Astrocyte (in vitro differentiated cells and primary cell): Measurements from ENCODE around the gene NYNRIN. TPM values are rescaled to one million over a fixed set of nuclear protein-coding genes. Genes with fewer than 3 reads are reported as not detected.

Experiments
- DNase-seq: peaks from one replicate; pipeline ENCODE4 v3.0.0-alpha.2; 2010; ENCODE audit warnings: low read depth
- FAIRE-seq: peaks from 2 replicates; lab custom pipeline; 2011; peaks lifted over from hg19 to GRCh38; lab: Jason Lieb, UNC
- H2AFZ ChIP-seq: 2 replicates; pipeline ENCODE4 v1.6.0; 2012; ENCODE audit warnings: low read depth, low read length, inconsistent platforms
- H3K27ac ChIP-seq: 2 replicates; pipeline ENCODE4 v1.5.1; 2011; ENCODE audit warnings: low read depth, low read length, inconsistent platforms
- H3K27me3 ChIP-seq: 2 replicates; pipeline ENCODE4 v1.6.0; 2011; ENCODE audit warnings: low read length, inconsistent platforms; ENCODE audit not compliant: insufficient read depth
- H3K36me3 ChIP-seq: 2 replicates; pipeline ENCODE4 v1.5.1; 2011; ENCODE audit warnings: low read length, inconsistent platforms; ENCODE audit not compliant: insufficient read depth
- H3K4me1 ChIP-seq: 2 replicates; pipeline ENCODE4 v1.5.1; 2011; ENCODE audit warnings: low read length, inconsistent platforms; ENCODE audit not compliant: insufficient read depth
- H3K4me2 ChIP-seq: 2 replicates; pipeline ENCODE4 v1.6.0; 2012; ENCODE audit warnings: low read length, inconsistent platforms
- H3K4me3 ChIP-seq: 2 replicates; pipeline ENCODE4 v1.5.1; 2011; ENCODE audit warnings: low read depth, mild to moderate bottlenecking, low read length, inconsistent platforms; ENCODE audit not compliant: insufficient read depth
- H3K79me2 ChIP-seq: 2 replicates; pipeline ENCODE4 v1.6.0; 2012; ENCODE audit warnings: mild to moderate bottlenecking, low read length, inconsistent platforms; ENCODE audit not compliant: insufficient read depth
- H3K9ac ChIP-seq: 2 replicates; pipeline ENCODE4 v1.6.0; 2012; ENCODE audit warnings: mild to moderate bottlenecking, low read length, inconsistent platforms
- H3K9me3 ChIP-seq: 2 replicates; pipeline ENCODE4 v1.5.1; 2012; ENCODE audit warnings: low read depth, mild to moderate bottlenecking, low read length, inconsistent platforms; ENCODE audit not compliant: insufficient read depth
- H4K20me1 ChIP-seq: 2 replicates; pipeline ENCODE4 v1.6.0; 2012; ENCODE audit warnings: low read length, inconsistent platforms; ENCODE audit not compliant: insufficient read depth
- H3K27ac Mint-ChIP-seq: one replicate; pipeline ENCODE4 v1.8.0; 2021; ENCODE audit warnings: mild to moderate bottlenecking, mixed read lengths; ENCODE audit not compliant: unreplicated experiment
- H3K27me3 Mint-ChIP-seq: one replicate; pipeline ENCODE4 v1.8.0; 2021; ENCODE audit warnings: low read depth, mixed read lengths; ENCODE audit not compliant: unreplicated experiment
- H3K36me3 Mint-ChIP-seq: one replicate; pipeline ENCODE4 v1.8.0; 2021; ENCODE audit warnings: low read depth, mixed read lengths; ENCODE audit not compliant: unreplicated experiment
- H3K4me1 Mint-ChIP-seq: one replicate; pipeline ENCODE4 v1.8.0; 2021; ENCODE audit warnings: low read depth, mixed read lengths; ENCODE audit not compliant: unreplicated experiment
- H3K4me3 Mint-ChIP-seq: one replicate; pipeline ENCODE4 v1.8.0; 2021; ENCODE audit warnings: mild to moderate bottlenecking, moderate library complexity, mixed read lengths; ENCODE audit not compliant: unreplicated experiment
- H3K9me3 Mint-ChIP-seq: one replicate; pipeline ENCODE4 v1.8.0; 2021; ENCODE audit warnings: mild to moderate bottlenecking, mixed read lengths; ENCODE audit not compliant: unreplicated experiment
- CTCF ChIP-seq: IDR thresholded peaks from 2 replicates; pipeline ENCODE4 v1.5.1; 2011; ENCODE audit warnings: low read depth, mild to moderate bottlenecking, inconsistent platforms, low read length, moderate library complexity; ENCODE audit not compliant: insufficient read depth
- EZH2 ChIP-seq: IDR thresholded peaks from 2 replicates; pipeline ENCODE4 v1.6.1; 2012; ENCODE audit warnings: mild to moderate bottlenecking, low read length, inconsistent platforms; ENCODE audit not compliant: insufficient read depth
- total RNA-seq: library from RNA; stranded (reverse); gene quantifications from 2 replicates; pipeline ENCODE4 v1.2.1, GENCODE V29; 2021

NYNRIN gene
- total RNA-seq, 1 donor from 2014 or later: 25.4 TPM

GRCh38 chr14:24438223-24439097 lies 39.7 kb downstream of the NYNRIN start:
- no peak overlapping the region for H3K4me3 ChIP-seq
- no peak overlapping the region for H3K4me3 Mint-ChIP-seq
- H3K9me3 ChIP-seq: no peaks in the 10 kb centered on the region
- H3K79me2 ChIP-seq: peaks cover 32% of the 10 kb centered on the region
- H3K27ac Mint-ChIP-seq: no peak overlapping the region
- H3K4me1 ChIP-seq: peaks cover 12% of the 10 kb centered on the region
- H3K36me3 ChIP-seq: peaks cover 31% of the 10 kb centered on the region
- peaks cover 53% of the 10 kb centered on the region for H4K20me1 ChIP-seq
- no peaks in the 10 kb centered on the region for H3K27me3 ChIP-seq
- TF ChIP-seq EZH2 (no peak), CTCF (no peak)
- H3K4me1 Mint-ChIP-seq: peaks cover 3% of the 10 kb centered on the region
- no peak overlapping the region for H3K9ac ChIP-seq
- FAIRE-seq: no peak
- H3K36me3 Mint-ChIP-seq: peaks cover 9% of the 10 kb centered on the region
- DNase-seq: no peak
- no peak overlapping the region for H2AFZ ChIP-seq
- no peaks in the 10 kb centered on the region for H3K27me3 Mint-ChIP-seq
- no peaks in the 10 kb centered on the region for H3K9me3 Mint-ChIP-seq
- no peak overlapping the region for H3K4me2 ChIP-seq
- no peak overlapping the region for H3K27ac ChIP-seq

GRCh38 chr14:24439257-24439656 lies 40.5 kb downstream of the NYNRIN start:
- Histone ChIP-seq H3K4me3 (no peak overlapping the region), H3K27ac (no peak overlapping the region), H3K4me1 (peaks cover 12% of the 10 kb centered on the region), H3K4me2 (no peak overlapping the region), H3K9me3 (no peaks in the 10 kb centered on the region), H3K36me3 (peaks cover 29% of the 10 kb centered on the region), H3K79me2 (peaks cover 32% of the 10 kb centered on the region), H4K20me1 (peaks cover 51% of the 10 kb centered on the region), H3K27me3 (no peaks in the 10 kb centered on the region), H3K9ac (no peak overlapping the region), H2AFZ (no peak overlapping the region)
- Mint-ChIP-seq H3K36me3 (peaks cover 9% of the 10 kb centered on the region), H3K27ac (no peak overlapping the region), H3K9me3 (no peaks in the 10 kb centered on the region), H3K27me3 (no peaks in the 10 kb centered on the region), H3K4me3 (no peak overlapping the region), H3K4me1 (peaks cover 3% of the 10 kb centered on the region)
- TF ChIP-seq EZH2: no peak
- TF ChIP-seq CTCF: no peak
- no peak for DNase-seq
- no peak for FAIRE-seq
